Endothelial cell of umbilical vein (primary cell): ENCODE measurements around the gene ARHGAP22. TPM values are rescaled to one million over a fixed set of nuclear protein-coding genes. Genes with fewer than 3 reads are reported as not detected.

ENCODE experiments used
- BruUV-seq: library from RNA; stranded (reverse); fragments of 400-500 nt; replicated peaks from 2 replicates; lab custom pipeline; 2021; lab: Mats Ljungman, UMichigan
- CTCF ChIA-PET: fragments of 300-600, 350-600 bp; sonication (Branson Sonifier 250); formaldehyde crosslinking; loops from one replicate; lab custom pipeline; 2021; ENCODE audit warnings: antibody characterized with exemption, inconsistent platforms; lab: Charles Lee
- POLR2A ChIA-PET: fragments of 300-600, 350-600 bp; sonication (Branson Sonifier 250); formaldehyde crosslinking; loops from one replicate; lab custom pipeline; 2021; ENCODE audit warnings: antibody characterized with exemption, inconsistent platforms; lab: Charles Lee
- DNase-seq: peaks from one replicate; pipeline ENCODE4 v3.0.0-alpha.2; 2011; ENCODE audit warnings: low read depth, low spot score
- FAIRE-seq: peaks from 2 replicates; lab custom pipeline; 2011; peaks lifted over from hg19 to GRCh38; lab: Jason Lieb, UNC
- H2AFZ ChIP-seq: 2 replicates; pipeline ENCODE4 v1.6.0; 2012; ENCODE audit warnings: low read depth, low read length, control low read depth, inconsistent platforms
- H3K27ac ChIP-seq: 2 replicates; pipeline ENCODE4 v1.5.1; 2011; ENCODE audit warnings: low read depth, mild to moderate bottlenecking, control low read depth, low read length, moderate library complexity; ENCODE audit not compliant: insufficient read depth
- H3K27me3 ChIP-seq, 2 experiments: 2 replicates each; pipeline versions ENCODE4 v1.6.0 to v1.6.1; 2011; ENCODE audit warnings: low read length in 2 of 2, mixed read lengths in 1 of 2; ENCODE audit not compliant: control insufficient read depth in 2 of 2, insufficient read depth in 2 of 2
- H3K36me3 ChIP-seq, 2 experiments: 2 replicates in 1 of 2; 3 replicates in 1 of 2; pipeline ENCODE4 v1.5.1; 2011; ENCODE audit warnings: low read length in 2 of 2, mild to moderate bottlenecking in 1 of 2, moderate library complexity in 1 of 2; ENCODE audit not compliant: control insufficient read depth in 2 of 2, insufficient read depth in 2 of 2; ENCODE audit errors: extremely low read depth in 1 of 2
- H3K4me1 ChIP-seq: 3 replicates; pipeline ENCODE4 v1.5.1; 2011; ENCODE audit warnings: mild to moderate bottlenecking, low read length; ENCODE audit not compliant: control insufficient read depth, insufficient read depth; ENCODE audit errors: extremely low read depth
- H3K4me2 ChIP-seq: 2 replicates; pipeline ENCODE4 v1.6.1; 2011; ENCODE audit warnings: low read length, control low read depth, mixed read lengths; ENCODE audit not compliant: insufficient read depth
- H3K4me3 ChIP-seq, 3 experiments: fragments of 200-600 bp in 1 of 3; sonication (generic), shearing (Covaris generic) in 1 of 3; replicated peaks in 1 of 3; 2 replicates each; pipeline ENCODE4 v1.5.1; 2011 to 2016; ENCODE audit warnings: control low read depth in 3 of 3, low read length in 3 of 3, mild to moderate bottlenecking in 2 of 3, inconsistent platforms in 1 of 3, low read depth in 1 of 3, moderate library complexity in 1 of 3; ENCODE audit not compliant: insufficient read depth in 1 of 3
- H3K79me2 ChIP-seq: 2 replicates; pipeline ENCODE4 v1.6.0; 2012; ENCODE audit warnings: low read length, inconsistent platforms; ENCODE audit not compliant: control insufficient read depth, insufficient read depth
- H3K9ac ChIP-seq: replicated peaks from 2 replicates; pipeline ENCODE3; 2011; ENCODE audit warnings: low read length, control low read depth; ENCODE audit not compliant: insufficient read depth; ENCODE audit errors: extremely low read depth
- H3K9me1 ChIP-seq: replicated peaks from 3 replicates; pipeline ENCODE4 v1.6.0; 2011; ENCODE audit warnings: mild to moderate bottlenecking, low read length; ENCODE audit not compliant: control insufficient read depth, insufficient read depth; ENCODE audit errors: extremely low read depth
- H3K9me3 ChIP-seq: replicated peaks from 2 replicates; pipeline ENCODE4 v1.5.1; 2012; ENCODE audit warnings: low read length, inconsistent platforms; ENCODE audit not compliant: control insufficient read depth, insufficient read depth
- H4K20me1 ChIP-seq: replicated peaks from 2 replicates; pipeline ENCODE3; 2011; ENCODE audit warnings: mild to moderate bottlenecking, low read length; ENCODE audit not compliant: control insufficient read depth, insufficient read depth; ENCODE audit errors: extremely low read depth
- EZH2 ChIP-seq: IDR thresholded peaks from 2 replicates; pipeline ENCODE4 v1.6.1; 2012; ENCODE audit warnings: borderline replicate concordance, low read depth, mild to moderate bottlenecking, moderate library complexity, low read length, inconsistent platforms; ENCODE audit not compliant: severe bottlenecking
- FOS ChIP-seq: IDR thresholded peaks from 2 replicates; pipeline ENCODE4 v1.6.1; 2011; ENCODE audit warnings: mild to moderate bottlenecking, low read length, moderate library complexity, borderline replicate concordance; ENCODE audit not compliant: insufficient read depth
- GATA2 ChIP-seq: IDR thresholded peaks from 2 replicates; pipeline ENCODE4 v1.7.0; 2011; ENCODE audit warnings: low read depth, mild to moderate bottlenecking, moderate library complexity, mixed read lengths, low read length; ENCODE audit not compliant: insufficient read length, insufficient read depth
- JUN ChIP-seq: IDR thresholded peaks from 2 replicates; pipeline ENCODE4 v1.6.1; 2011; ENCODE audit warnings: borderline replicate concordance, low read depth; ENCODE audit not compliant: insufficient read length, insufficient read depth
- MYC ChIP-seq: IDR thresholded peaks from one replicate; pipeline ENCODE4 v1.6.1; 2011; ENCODE audit warnings: mild to moderate bottlenecking, low read depth, low read length
- POLR2A ChIP-seq: IDR thresholded peaks from 2 replicates; pipeline ENCODE4 v1.6.1; 2012; ENCODE audit warnings: low read depth, mild to moderate bottlenecking, control low read depth, low read length
- POLR2AphosphoS5 ChIP-seq: IDR thresholded peaks from 2 replicates; pipeline ENCODE4 v1.6.1; 2012; ENCODE audit warnings: low read depth, mild to moderate bottlenecking, control low read depth, low read length, moderate library complexity; ENCODE audit not compliant: insufficient read depth
- dilution Hi-C: fragments of 300-500 bp; cut with MboI; formaldehyde crosslinking; loops from one replicate; pipeline ENCODE4 v1.15.0; 2019; ENCODE audit warnings: low sequenced_read_pairs; ENCODE audit not compliant: extremely low pct_ligation_motif_present
- intact Hi-C: fragments of 100-400 bp; cut with micrococcal nuclease; formaldehyde crosslinking; loops from one replicate; pipeline ENCODE4 v1.10.0; 2022
- polyA plus RNA-seq, 4 experiments: library from polyadenylated mRNA; depleted of rRNA in 3 of 4; stranded (reverse) in 3 of 4; unstranded in 1 of 4; fragments of >200 nt; gene quantifications; 2 replicates each; pipeline versions ENCODE4 v1.2.1 to v1.2.3, GENCODE V29; 2011 to 2012; ENCODE audit warnings: missing spikeins in 1 of 4
- total RNA-seq: library from RNA; stranded (reverse); gene quantifications from 2 replicates; pipeline ENCODE4 v1.2.3, GENCODE V29; 2021
- TF ChIP-seq, protein P1 (sequence below): IDR thresholded peaks from 2 replicates; pipeline ENCODE4 v1.6.1; 2011; ENCODE audit not compliant: insufficient read depth, insufficient read length
- TF ChIP-seq, protein P2 (sequence below), 2 donors: IDR thresholded peaks; 1 replicate in 1 of 2; 2 replicates in 1 of 2; pipeline ENCODE4 v1.5.1; 2011; ENCODE audit warnings: low read length in 2 of 2, mild to moderate bottlenecking in 2 of 2, moderate library complexity in 2 of 2, control low read depth in 1 of 2, inconsistent platforms in 1 of 2, low read depth in 1 of 2; ENCODE audit not compliant: insufficient read depth in 1 of 2; ENCODE audit errors: extremely low read depth in 1 of 2

The ARHGAP22 gene
- total and polyA plus RNA-seq, 2 donors (not counting 3 experiments of a cell fraction or from before 2014, with no cell fraction given) = 8.6 to 50.3 TPM

DNA sequence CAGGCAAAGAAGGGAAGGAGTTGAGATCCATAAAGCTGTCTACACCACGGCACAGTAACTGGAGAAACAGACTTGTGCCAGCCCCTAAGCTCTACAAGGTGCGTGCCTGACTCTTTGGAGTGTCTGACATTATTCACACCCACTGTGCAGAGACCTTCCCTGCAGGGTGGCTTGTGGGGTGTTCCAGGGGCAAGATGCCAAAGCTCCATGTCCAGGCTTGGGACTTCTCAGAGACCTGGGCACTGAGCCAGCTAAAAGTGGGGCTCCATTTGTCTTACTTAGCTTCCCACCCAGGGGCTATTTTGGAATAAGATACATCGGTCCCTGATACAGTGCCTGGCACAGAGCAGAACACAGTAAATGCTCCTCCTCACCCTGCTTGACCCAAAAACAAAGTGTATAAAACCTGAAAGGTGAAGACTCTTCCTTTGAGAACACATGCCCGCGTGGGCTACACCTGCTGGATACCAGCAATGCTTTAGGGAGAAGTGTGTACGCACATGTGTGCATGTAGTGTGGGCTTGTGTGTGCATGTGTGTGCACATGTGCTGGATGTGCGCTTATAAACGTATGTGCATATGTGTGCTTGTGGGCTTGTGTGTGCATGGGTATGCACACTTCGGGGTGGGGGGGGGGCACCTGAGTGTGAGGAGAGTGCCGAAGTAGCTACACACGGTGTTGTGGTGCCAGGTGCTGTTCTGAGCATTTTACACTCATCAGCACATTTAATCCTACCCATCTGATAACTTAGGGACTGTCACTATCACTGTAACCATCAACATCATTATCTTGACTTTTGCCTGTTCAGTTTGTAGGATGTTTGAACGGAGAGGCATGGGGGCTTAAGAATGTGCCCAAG is 143.0 kb downstream of the ARHGAP22 start:
- no TSS peak for BruUV-seq
- peaks cover 4% of the 10 kb centered on the region for H3K4me1 ChIP-seq
- no peak overlapping the region for H3K27ac ChIP-seq
- no peak overlapping the region for H3K9ac ChIP-seq
- H3K9me1 ChIP-seq = no peaks in the 10 kb centered on the region
- POLR2A ChIA-PET = no interaction called here
- no peaks in the 10 kb centered on the region for H4K20me1 ChIP-seq
- DNase-seq (no peak), FAIRE-seq (no peak)
- H3K79me2 ChIP-seq = peaks cover 11% of the 10 kb centered on the region
- dilution Hi-C loops = no loop called here
- CTCF ChIA-PET = interaction anchor here (1.2 kb wide), 1 partner anchor 21 kb away, joined by 4 read pairs; no protein-coding TSS in a partner anchor
- no peak overlapping the region for H2AFZ ChIP-seq
- H3K27me3 ChIP-seq = no peaks in the 10 kb centered on the region
- TF ChIP-seq, protein P1, sequence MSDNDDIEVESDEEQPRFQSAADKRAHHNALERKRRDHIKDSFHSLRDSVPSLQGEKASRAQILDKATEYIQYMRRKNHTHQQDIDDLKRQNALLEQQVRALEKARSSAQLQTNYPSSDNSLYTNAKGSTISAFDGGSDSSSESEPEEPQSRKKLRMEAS = peak; percentile 23
- TF ChIP-seq FOS = no peak
- H3K9me3 ChIP-seq = no peaks in the 10 kb centered on the region
- intact Hi-C loops = no loop called here
- H3K4me3 ChIP-seq = no peak overlapping the region
- H3K4me2 ChIP-seq = no peak overlapping the region
- no peaks in the 10 kb centered on the region for H3K36me3 ChIP-seq

DNA sequence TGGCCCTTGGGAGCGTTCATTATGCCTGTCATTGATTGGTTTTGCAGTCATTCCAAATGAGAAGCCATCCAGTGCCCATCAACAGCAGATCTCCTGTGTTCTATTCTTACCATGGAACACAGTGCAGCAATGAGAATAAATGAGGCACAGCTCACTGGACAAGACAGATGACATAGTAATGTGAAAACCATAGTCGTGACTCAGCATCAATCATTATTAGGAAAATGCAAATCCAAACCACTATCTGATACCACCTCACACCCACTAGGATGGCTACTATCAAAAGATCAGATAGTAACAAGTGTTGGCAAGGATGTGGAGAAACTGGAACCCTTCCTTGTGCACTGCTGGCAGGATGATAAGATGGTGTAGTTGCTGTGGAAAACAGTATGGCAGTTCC is 144.7 kb downstream of the ARHGAP22 start:
- H3K27ac ChIP-seq = no peak overlapping the region
- ChIA-PET CTCF (interaction anchor here (1.3 to 1.4 kb wide), 3 partner anchors 10 to 196 kb away, joined by 3 to 7 read pairs (median 4); no protein-coding TSS in a partner anchor), POLR2A (no interaction called here)
- no peaks in the 10 kb centered on the region for H3K36me3 ChIP-seq
- H4K20me1 ChIP-seq = no peaks in the 10 kb centered on the region
- dilution Hi-C loops (no loop called here), intact Hi-C loops (no loop called here)
- H3K9me1 ChIP-seq = no peaks in the 10 kb centered on the region
- H3K79me2 ChIP-seq = peaks cover 9% of the 10 kb centered on the region
- peaks cover 9% of the 10 kb centered on the region for H3K4me1 ChIP-seq
- H2AFZ ChIP-seq = no peak overlapping the region
- no peak overlapping the region for H3K4me3 ChIP-seq
- no peak overlapping the region for H3K4me2 ChIP-seq
- FAIRE-seq = peak; percentile 43
- BruUV-seq = no TSS peak
- no peaks in the 10 kb centered on the region for H3K9me3 ChIP-seq
- no peak for DNase-seq
- no peak for TF ChIP-seq POLR2AphosphoS5
- TF ChIP-seq GATA2 = no peak
- TF ChIP-seq MYC = no peak
- TF ChIP-seq EZH2 = no peak
- TF ChIP-seq, protein P2, sequence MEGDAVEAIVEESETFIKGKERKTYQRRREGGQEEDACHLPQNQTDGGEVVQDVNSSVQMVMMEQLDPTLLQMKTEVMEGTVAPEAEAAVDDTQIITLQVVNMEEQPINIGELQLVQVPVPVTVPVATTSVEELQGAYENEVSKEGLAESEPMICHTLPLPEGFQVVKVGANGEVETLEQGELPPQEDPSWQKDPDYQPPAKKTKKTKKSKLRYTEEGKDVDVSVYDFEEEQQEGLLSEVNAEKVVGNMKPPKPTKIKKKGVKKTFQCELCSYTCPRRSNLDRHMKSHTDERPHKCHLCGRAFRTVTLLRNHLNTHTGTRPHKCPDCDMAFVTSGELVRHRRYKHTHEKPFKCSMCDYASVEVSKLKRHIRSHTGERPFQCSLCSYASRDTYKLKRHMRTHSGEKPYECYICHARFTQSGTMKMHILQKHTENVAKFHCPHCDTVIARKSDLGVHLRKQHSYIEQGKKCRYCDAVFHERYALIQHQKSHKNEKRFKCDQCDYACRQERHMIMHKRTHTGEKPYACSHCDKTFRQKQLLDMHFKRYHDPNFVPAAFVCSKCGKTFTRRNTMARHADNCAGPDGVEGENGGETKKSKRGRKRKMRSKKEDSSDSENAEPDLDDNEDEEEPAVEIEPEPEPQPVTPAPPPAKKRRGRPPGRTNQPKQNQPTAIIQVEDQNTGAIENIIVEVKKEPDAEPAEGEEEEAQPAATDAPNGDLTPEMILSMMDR (IDR thresholded peaks at IDR 0.05; ENCODE audit: extremely low read depth in 1 of 2, insufficient read depth in 1 of 2, low read depth in 1 of 2, low read length in 2 of 2) = no peak
- TF ChIP-seq POLR2A = no peak
- TF ChIP-seq JUN = no peak
- TF ChIP-seq, protein P1 = no peak
- TF ChIP-seq FOS = no peak
- H3K9ac ChIP-seq = no peak overlapping the region
- H3K27me3 ChIP-seq = no peaks in the 10 kb centered on the region
